Measurements from ENCODE around the gene TRIM66. TPM values are rescaled to one million over a fixed set of nuclear protein-coding genes. Genes with fewer than 3 reads are reported as not detected.

Gene TRIM66
- total RNA-seq, 1 experiment from 2014 or later = 2.4 TPM

- peak; percentile 24 for DNase-seq (ENCODE audit: low spot score)
- in situ Hi-C loops (cut with HindIII; ENCODE audit: low sequenced_read_pairs) = no loop called here
Observed at GRCh38 chr11:8624698-8625097, 57.8 kb downstream of the TRIM66 start.

GRCh38 chr11:8621147-8621546 lies 61.3 kb downstream of the TRIM66 start:
- DNase-seq (ENCODE audit: low spot score) = no peak
- in situ Hi-C loops (cut with HindIII; ENCODE audit: low sequenced_read_pairs) = no loop called here

GRCh38 chr11:8617063-8617462 lies 65.4 kb downstream of the TRIM66 start:
- no peak for DNase-seq (ENCODE audit: low spot score)
- in situ Hi-C loops (cut with HindIII; ENCODE audit: low sequenced_read_pairs) = no loop called here

- in situ Hi-C loops (cut with HindIII; ENCODE audit: low sequenced_read_pairs) = no loop called here
- peak; percentile 17 for DNase-seq (ENCODE audit: low spot score)
Observed at GRCh38 chr11:8615291-8616032, 67.0 kb downstream of the TRIM66 start.

- DNase-seq (ENCODE audit: low spot score) = no peak
- in situ Hi-C loops (cut with HindIII; ENCODE audit: low sequenced_read_pairs) = no loop called here
Observed at GRCh38 chr11:8614497-8614896, 68.0 kb downstream of the TRIM66 start.

DNA sequence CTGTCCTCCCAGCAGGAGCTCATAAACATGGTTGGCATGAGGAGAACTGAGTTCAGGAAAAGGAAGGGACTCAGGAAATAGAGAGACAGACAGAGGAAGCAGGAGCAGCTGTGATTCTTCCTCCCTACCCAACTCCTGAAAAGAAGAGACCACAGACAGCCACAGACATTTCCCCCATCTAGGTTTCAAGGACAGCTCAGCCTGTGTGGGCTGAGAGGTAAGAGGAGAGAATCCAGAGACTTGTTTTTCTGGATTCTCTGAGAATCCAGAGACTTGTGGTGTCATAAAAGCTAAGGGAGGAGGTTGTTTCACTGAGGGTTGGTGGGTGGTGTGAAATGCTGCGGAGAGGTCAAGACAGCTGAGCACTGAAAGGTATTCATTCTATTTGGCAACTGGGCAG lies 69.4 kb downstream of the TRIM66 start:
- no peak for DNase-seq (ENCODE audit: low spot score)
- in situ Hi-C loops (cut with HindIII; ENCODE audit: low sequenced_read_pairs) = no loop called here

DNA sequence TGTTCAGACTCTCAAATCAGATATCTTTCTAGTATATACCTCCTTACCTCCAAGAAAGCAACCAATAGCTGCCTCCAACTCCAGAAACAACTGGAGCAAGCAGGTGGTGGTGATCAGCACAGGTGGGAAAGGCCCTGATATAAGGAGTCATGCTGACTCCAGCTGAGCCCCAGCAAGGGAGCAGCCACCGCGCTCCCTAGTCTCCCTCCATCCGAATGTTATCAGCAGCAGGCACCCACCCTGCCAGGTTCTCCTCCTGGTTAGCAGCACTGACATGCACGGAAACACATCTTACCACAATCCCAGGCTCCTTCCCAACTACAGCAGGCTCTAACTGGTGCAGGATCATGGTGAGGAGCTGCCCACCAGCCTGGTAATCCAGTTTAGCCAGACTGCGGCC lies 69.9 kb downstream of the TRIM66 start:
- no peak for DNase-seq (ENCODE audit: low spot score)
- in situ Hi-C loops (cut with HindIII; ENCODE audit: low sequenced_read_pairs) = no loop called here

GRCh38 chr11:8610532-8611116 lies 71.8 kb downstream of the TRIM66 start:
- no peak for DNase-seq (ENCODE audit: low spot score)
- in situ Hi-C loops (cut with HindIII; ENCODE audit: low sequenced_read_pairs) = no loop called here

DNA sequence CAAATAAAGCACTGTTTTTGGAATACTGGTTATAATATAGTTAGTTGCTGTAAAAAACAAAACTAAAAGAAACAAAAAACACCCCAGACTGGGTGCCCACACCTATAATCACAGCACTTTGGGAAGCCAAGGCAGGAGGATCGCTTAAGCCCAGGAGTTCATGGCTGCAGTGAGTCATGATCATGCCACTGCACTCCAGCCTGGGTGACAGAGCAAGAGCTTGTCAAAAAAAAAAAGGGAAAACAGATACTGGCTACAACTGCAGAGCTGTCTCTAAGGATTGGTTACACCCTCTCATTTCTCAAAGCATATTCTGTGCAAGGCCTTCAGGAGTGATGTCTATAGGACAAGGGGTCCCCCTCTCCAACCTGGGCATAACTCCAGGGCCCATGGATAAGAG lies 73.8 kb downstream of the TRIM66 start:
- in situ Hi-C loops (cut with HindIII; ENCODE audit: low sequenced_read_pairs) = no loop called here
- DNase-seq (ENCODE audit: low spot score) = no peak

DNA sequence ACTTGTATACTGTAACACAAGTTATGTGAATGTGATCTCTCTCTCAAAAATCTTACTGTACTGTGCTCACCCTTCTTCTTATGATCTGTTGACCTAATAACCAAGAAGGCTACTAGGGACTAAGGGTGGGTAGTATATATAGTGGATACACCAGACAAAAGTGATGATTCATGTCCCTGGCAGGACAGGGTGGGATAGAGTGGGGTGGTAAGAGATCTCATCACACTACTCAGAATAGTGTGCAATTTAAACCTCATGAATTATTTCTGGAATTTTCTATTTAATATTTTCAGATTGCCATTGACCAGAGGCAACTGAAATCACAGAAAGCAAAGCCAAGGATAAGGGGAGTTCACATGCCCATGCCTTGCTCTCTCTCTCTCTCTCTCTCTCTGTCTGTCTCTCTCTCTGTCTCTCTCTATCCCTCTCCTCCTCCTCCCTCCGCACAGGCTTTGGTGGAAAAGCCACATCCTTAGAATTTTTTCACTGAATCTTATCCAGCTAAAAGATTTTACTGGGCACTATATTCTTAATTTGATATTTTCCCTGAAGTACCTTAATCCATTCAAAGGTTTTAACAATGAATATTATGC lies 76.4 kb downstream of the TRIM66 start:
- in situ Hi-C loops (cut with HindIII; ENCODE audit: low sequenced_read_pairs) = no loop called here
- DNase-seq (ENCODE audit: low spot score) = no peak

DNA sequence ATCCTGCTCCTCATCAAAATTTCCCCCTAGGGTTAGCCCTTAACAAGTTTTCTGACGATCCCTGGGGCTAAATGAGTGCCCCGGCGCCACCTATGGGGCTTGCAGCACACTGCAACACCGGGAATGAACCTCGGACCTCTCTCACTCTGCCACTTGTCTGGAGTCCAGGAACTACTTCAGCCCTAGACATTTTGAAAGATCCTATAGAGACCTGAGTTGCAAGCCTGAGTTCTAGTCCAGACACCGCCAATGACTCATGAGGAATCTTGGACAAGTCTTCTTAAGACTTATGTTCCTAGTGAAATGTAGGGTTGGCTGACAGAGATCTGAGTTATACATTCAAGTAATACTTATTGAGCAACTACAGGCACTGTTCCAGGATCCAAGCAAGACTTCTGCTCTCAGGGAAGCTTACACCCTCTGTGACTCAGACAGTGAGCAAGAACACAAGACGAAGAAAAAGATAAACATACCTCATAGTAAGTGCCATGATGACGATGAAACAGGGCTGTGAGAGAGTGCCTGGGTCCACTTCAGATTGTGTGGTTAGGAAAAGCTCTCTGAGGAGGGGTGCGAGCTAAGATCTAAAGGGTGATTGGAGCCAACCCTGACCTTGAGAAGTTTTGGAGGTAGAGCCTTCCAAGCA lies 78.3 kb downstream of the TRIM66 start:
- in situ Hi-C loops (cut with HindIII; ENCODE audit: low sequenced_read_pairs) = no loop called here
- DNase-seq (ENCODE audit: low spot score) = peak; percentile 29

- no peak for DNase-seq (ENCODE audit: low spot score)
- in situ Hi-C loops (cut with HindIII; ENCODE audit: low sequenced_read_pairs) = no loop called here
Observed at GRCh38 chr11:8603696-8604077, 78.8 kb downstream of the TRIM66 start.

- no peak for DNase-seq (ENCODE audit: low spot score)
- in situ Hi-C loops (cut with HindIII; ENCODE audit: low sequenced_read_pairs) = no loop called here
Observed at GRCh38 chr11:8601376-8602133, 80.9 kb downstream of the TRIM66 start.

DNA sequence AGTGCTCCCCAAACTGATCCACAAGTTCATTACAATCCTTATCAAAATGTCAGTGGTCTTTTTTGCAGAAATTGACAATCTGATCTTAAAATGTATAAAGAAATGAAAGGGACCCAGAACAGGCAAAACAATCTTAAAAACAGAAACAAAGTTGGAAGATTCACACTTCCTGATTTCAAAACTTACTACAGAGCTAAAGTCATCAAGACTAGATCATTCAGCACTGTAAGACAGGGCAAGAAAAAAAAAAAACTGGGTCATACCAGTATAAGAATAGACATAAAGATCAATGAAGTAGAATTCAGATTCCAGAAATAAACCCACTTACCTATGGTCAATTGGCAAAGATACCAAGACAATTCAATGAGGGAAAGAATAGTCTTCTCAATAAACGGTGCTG lies 84.0 kb downstream of the TRIM66 start:
- DNase-seq (ENCODE audit: low spot score) = no peak
- in situ Hi-C loops (cut with HindIII; ENCODE audit: low sequenced_read_pairs) = no loop called here

DNA sequence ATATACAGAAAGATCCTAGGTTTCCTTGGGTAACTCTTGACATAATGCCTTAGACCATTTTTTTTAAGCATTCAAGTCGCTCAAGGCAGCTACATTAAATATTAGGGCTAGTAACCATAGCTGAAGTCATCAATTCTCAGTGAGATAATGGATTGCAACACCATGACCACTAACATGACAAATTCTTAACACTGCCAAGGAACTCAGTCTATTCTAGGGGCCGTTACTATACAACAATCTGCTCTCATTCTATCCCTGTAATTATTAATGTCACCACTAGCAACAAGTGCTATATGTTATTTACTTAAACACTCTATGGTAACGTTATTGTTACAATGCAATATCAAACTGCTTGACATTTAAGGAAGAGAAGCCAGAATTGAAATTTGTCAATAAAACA lies 85.3 kb downstream of the TRIM66 start:
- DNase-seq (ENCODE audit: low spot score) = no peak
- in situ Hi-C loops (cut with HindIII; ENCODE audit: low sequenced_read_pairs) = no loop called here

GRCh38 chr11:8596504-8597046 lies 85.9 kb downstream of the TRIM66 start:
- in situ Hi-C loops (cut with HindIII; ENCODE audit: low sequenced_read_pairs) = no loop called here

GRCh38 chr11:8593935-8594909 lies 88.2 kb downstream of the TRIM66 start, which contains the start of gene STK33:
Gene STK33 (minus strand): TSS chr11:8594228. CDS start chr11:8474905, 119,323 bp downstream.
- DNase-seq (ENCODE audit: low spot score) = peak; percentile 61

More at GRCh38 chr11:8596504-8597046, 85.9 kb downstream of the TRIM66 start:
- DNase-seq (ENCODE audit: low spot score) = no peak

GRCh38 chr11:8593455-8593854 lies 89.0 kb downstream of the TRIM66 start:
- DNase-seq (ENCODE audit: low spot score) = peak; percentile 6
- in situ Hi-C loops (cut with HindIII; ENCODE audit: low sequenced_read_pairs) = no loop called here

More at GRCh38 chr11:8593935-8594909, 88.2 kb downstream of the TRIM66 start, which contains the start of gene STK33:
- in situ Hi-C loops (cut with HindIII; ENCODE audit: low sequenced_read_pairs) = no loop called here

All from G401 (cell line).